Glutamatergic neuron (in vitro differentiated cells): ENCODE results near the gene ARID4B. TPM values are rescaled to one million over a fixed set of nuclear protein-coding genes. Genes with fewer than 3 reads are reported as not detected.

Experiments
- DNase-seq: peaks from one replicate; pipeline ENCODE4 v3.0.0; 2022
- H3K27ac Mint-ChIP-seq: one replicate; pipeline ENCODE4 v1.8.0; 2020; ENCODE audit warnings: mild to moderate bottlenecking, mixed read lengths, inconsistent platforms; ENCODE audit not compliant: unreplicated experiment
- H3K27me3 Mint-ChIP-seq: one replicate; pipeline ENCODE4 v1.8.0; 2020; ENCODE audit warnings: mild to moderate bottlenecking, moderate library complexity, mixed read lengths, inconsistent platforms; ENCODE audit not compliant: unreplicated experiment
- H3K36me3 Mint-ChIP-seq: one replicate; pipeline ENCODE4 v1.8.0; 2020; ENCODE audit warnings: mild to moderate bottlenecking, mixed read lengths, inconsistent platforms; ENCODE audit not compliant: unreplicated experiment
- H3K4me1 Mint-ChIP-seq: one replicate; pipeline ENCODE4 v1.8.0; 2020; ENCODE audit warnings: mild to moderate bottlenecking, low read depth, mixed read lengths, inconsistent platforms; ENCODE audit not compliant: unreplicated experiment
- H3K4me3 Mint-ChIP-seq: one replicate; pipeline ENCODE4 v1.8.0; 2020; ENCODE audit warnings: mild to moderate bottlenecking, mixed read lengths, inconsistent platforms; ENCODE audit not compliant: unreplicated experiment
- H3K9me3 Mint-ChIP-seq: one replicate; pipeline ENCODE4 v1.8.0; 2020; ENCODE audit warnings: mild to moderate bottlenecking, moderate library complexity, mixed read lengths, inconsistent platforms; ENCODE audit not compliant: unreplicated experiment
- CTCF ChIP-seq: fragments of 200-600 bp; sonication (generic); IDR thresholded peaks from one replicate; pipeline ENCODE4 v1.5.0; 2021; ENCODE audit not compliant: partially characterized antibody, unreplicated experiment
- total RNA-seq: library from RNA; stranded (reverse); fragmentation: NEBNext Ultra II Directional; extraction: Animal tissue kit (Norgen Biotek cat#: 25700); gene quantifications from one replicate; pipeline ENCODE4 v1.2.1, GENCODE V29; 2021; ENCODE audit not compliant: unreplicated experiment

The ARID4B gene
- total RNA-seq, 1 donor from 2014 or later: 65.9 TPM

- TF ChIP-seq CTCF: no peak
- Mint-ChIP-seq H3K27me3 (peaks cover 3% of the 10 kb centered on the region), H3K27ac (no peak overlapping the region), H3K36me3 (peaks cover 4% of the 10 kb centered on the region), H3K9me3 (peaks cover 4% of the 10 kb centered on the region), H3K4me1 (no peaks in the 10 kb centered on the region), H3K4me3 (no peak overlapping the region)
- no peak for DNase-seq
These were observed 182.3 kb downstream of the ARID4B start for GRCh38 chr1:235145639-235146038.

GRCh38 chr1:235142991-235143390 lies 185.0 kb downstream of the ARID4B start:
- H3K27me3 Mint-ChIP-seq: peaks cover 3% of the 10 kb centered on the region
- no peaks in the 10 kb centered on the region for H3K4me1 Mint-ChIP-seq
- no peak overlapping the region for H3K27ac Mint-ChIP-seq
- no peak for DNase-seq
- H3K4me3 Mint-ChIP-seq: no peak overlapping the region
- TF ChIP-seq CTCF: no peak
- peaks cover 7% of the 10 kb centered on the region for H3K36me3 Mint-ChIP-seq
- H3K9me3 Mint-ChIP-seq: peaks cover 2% of the 10 kb centered on the region

GRCh38 chr1:235139315-235139714 lies 188.7 kb downstream of the ARID4B start:
- peaks cover 5% of the 10 kb centered on the region for H3K27me3 Mint-ChIP-seq
- peaks cover 2% of the 10 kb centered on the region for H3K9me3 Mint-ChIP-seq
- DNase-seq: no peak
- H3K27ac Mint-ChIP-seq: no peak overlapping the region
- H3K4me1 Mint-ChIP-seq: no peaks in the 10 kb centered on the region
- TF ChIP-seq CTCF: no peak
- H3K4me3 Mint-ChIP-seq: no peak overlapping the region
- H3K36me3 Mint-ChIP-seq: peaks cover 7% of the 10 kb centered on the region

- H3K27me3 Mint-ChIP-seq: peaks cover 5% of the 10 kb centered on the region
- H3K36me3 Mint-ChIP-seq: peaks cover 7% of the 10 kb centered on the region
- peaks cover 2% of the 10 kb centered on the region for H3K9me3 Mint-ChIP-seq
- no peak for DNase-seq
- no peaks in the 10 kb centered on the region for H3K4me1 Mint-ChIP-seq
- no peak for TF ChIP-seq CTCF
- H3K4me3 Mint-ChIP-seq: no peak overlapping the region
- H3K27ac Mint-ChIP-seq: no peak overlapping the region
These were observed 189.2 kb downstream of the ARID4B start for GRCh38 chr1:235138821-235139220.

GRCh38 chr1:235136111-235136510 lies 191.9 kb downstream of the ARID4B start:
- H3K9me3 Mint-ChIP-seq: peaks cover 2% of the 10 kb centered on the region
- DNase-seq: no peak

More at GRCh38 chr1:235136111-235136510, 191.9 kb downstream of the ARID4B start:
- Mint-ChIP-seq H3K36me3 (peaks cover 3% of the 10 kb centered on the region), H3K27me3 (peaks cover 2% of the 10 kb centered on the region), H3K4me1 (no peaks in the 10 kb centered on the region), H3K4me3 (no peak overlapping the region), H3K27ac (no peak overlapping the region)
- no peak for TF ChIP-seq CTCF
